C4-2B (cell line): Measurements from ENCODE around the gene S1PR1.
"Not testable (repeated sequence)": the region's sequence is repeated elsewhere in the genome, so short reads cannot be mapped to it uniquely, and the experiment has no call there.

Source experiments
- ZFX ChIP-seq: fragments of 450-650 bp; IDR thresholded peaks from 2 replicates; pipeline ENCODE4 v1.6.1; 2017
- TF ChIP-seq, protein P1 (sequence below): fragments of 450-650 bp; conservative IDR thresholded peaks from 2 replicates; pipeline ENCODE4 v1.5.1; 2017; ENCODE audit warnings: mild to moderate bottlenecking

DNA sequence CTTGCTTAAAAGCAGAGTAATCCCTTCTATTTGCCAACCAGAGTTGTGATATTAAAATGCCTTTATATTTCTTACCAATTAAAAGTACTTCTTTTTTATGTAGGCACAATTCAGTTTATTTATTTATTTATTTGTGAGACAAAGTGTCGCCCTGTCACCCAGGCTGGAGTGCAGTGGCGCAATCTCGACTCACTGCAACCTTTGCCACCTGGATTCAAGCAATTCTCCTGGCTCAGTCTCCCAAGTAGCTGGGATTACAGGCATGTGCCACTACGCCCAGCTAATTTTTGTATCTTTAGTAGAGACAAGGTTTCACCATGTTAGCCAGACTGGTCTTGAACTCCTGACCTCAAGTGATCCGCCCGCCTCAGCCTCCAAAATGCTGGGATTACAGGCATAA lies 17.9 kb upstream of the S1PR1 start:
- TF ChIP-seq, protein P1, sequence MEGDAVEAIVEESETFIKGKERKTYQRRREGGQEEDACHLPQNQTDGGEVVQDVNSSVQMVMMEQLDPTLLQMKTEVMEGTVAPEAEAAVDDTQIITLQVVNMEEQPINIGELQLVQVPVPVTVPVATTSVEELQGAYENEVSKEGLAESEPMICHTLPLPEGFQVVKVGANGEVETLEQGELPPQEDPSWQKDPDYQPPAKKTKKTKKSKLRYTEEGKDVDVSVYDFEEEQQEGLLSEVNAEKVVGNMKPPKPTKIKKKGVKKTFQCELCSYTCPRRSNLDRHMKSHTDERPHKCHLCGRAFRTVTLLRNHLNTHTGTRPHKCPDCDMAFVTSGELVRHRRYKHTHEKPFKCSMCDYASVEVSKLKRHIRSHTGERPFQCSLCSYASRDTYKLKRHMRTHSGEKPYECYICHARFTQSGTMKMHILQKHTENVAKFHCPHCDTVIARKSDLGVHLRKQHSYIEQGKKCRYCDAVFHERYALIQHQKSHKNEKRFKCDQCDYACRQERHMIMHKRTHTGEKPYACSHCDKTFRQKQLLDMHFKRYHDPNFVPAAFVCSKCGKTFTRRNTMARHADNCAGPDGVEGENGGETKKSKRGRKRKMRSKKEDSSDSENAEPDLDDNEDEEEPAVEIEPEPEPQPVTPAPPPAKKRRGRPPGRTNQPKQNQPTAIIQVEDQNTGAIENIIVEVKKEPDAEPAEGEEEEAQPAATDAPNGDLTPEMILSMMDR = not testable (repeated sequence)
- TF ChIP-seq ZFX = not testable (repeated sequence)
